OCI-LY7 (cell line): Measurements from ENCODE around the gene TRPC5OS. TPM values are rescaled to one million over a fixed set of nuclear protein-coding genes. Genes with fewer than 3 reads are reported as not detected.

ENCODE experiments used
- BruUV-seq: library from RNA; stranded (reverse); fragments of 400-500 nt; replicated peaks from 2 replicates; lab custom pipeline; 2021; lab: Mats Ljungman, UMichigan
- CTCF ChIA-PET: fragments of 300-600 bp; sonication (Branson Sonifier 250); formaldehyde crosslinking; loops from one replicate; lab custom pipeline; 2022; ENCODE audit warnings: antibody characterized with exemption; ENCODE audit not compliant: unreplicated experiment; lab: Charles Lee
- POLR2A ChIA-PET: fragments of 300-600 bp; sonication (Branson Sonifier 250); formaldehyde crosslinking; loops from one replicate; lab custom pipeline; 2022; ENCODE audit warnings: antibody characterized with exemption; lab: Charles Lee
- DNase-seq: peaks from one replicate; pipeline ENCODE4 v3.0.0-alpha.2; 2015; ENCODE audit warnings: low spot score
- H2AFZ ChIP-seq: fragments of 200-600 bp; sonication (generic), shearing (Covaris generic); 2 replicates; pipeline ENCODE4 v1.6.1; 2014; ENCODE audit warnings: mild to moderate bottlenecking, antibody characterized with exemption, low read length, moderate library complexity
- H3K27ac ChIP-seq: fragments of 200-600 bp; sonication (generic); 2 replicates; pipeline ENCODE4 v1.5.1; 2014; ENCODE audit warnings: mixed run types, low read depth, mild to moderate bottlenecking, moderate library complexity, low read length, inconsistent platforms; ENCODE audit not compliant: poor library complexity, severe bottlenecking
- H3K36me3 ChIP-seq: fragments of 200-600 bp; sonication (generic); 2 replicates; pipeline ENCODE4 v1.6.1; 2014; ENCODE audit warnings: mild to moderate bottlenecking, antibody characterized with exemption, low read length, moderate library complexity, mixed read lengths; ENCODE audit not compliant: insufficient read depth
- H3K4me1 ChIP-seq: fragments of 200-600 bp; sonication (generic); 2 replicates; pipeline ENCODE4 v1.5.1; 2014; ENCODE audit warnings: mild to moderate bottlenecking, low read length; ENCODE audit not compliant: insufficient read depth, poor library complexity, severe bottlenecking
- H3K4me2 ChIP-seq: fragments of 200-600 bp; sonication (generic); 2 replicates; pipeline ENCODE4 v1.6.1; 2014; ENCODE audit warnings: mild to moderate bottlenecking, low read length
- H3K4me3 ChIP-seq: fragments of 200-600 bp; sonication (generic); 2 replicates; pipeline ENCODE4 v1.5.1; 2014; ENCODE audit warnings: mild to moderate bottlenecking, low read depth, low read length; ENCODE audit not compliant: poor library complexity, severe bottlenecking
- H3K79me2 ChIP-seq: fragments of 200-600 bp; sonication (generic); 2 replicates; pipeline ENCODE4 v1.6.1; 2016; ENCODE audit warnings: low read depth, mild to moderate bottlenecking, low read length, moderate library complexity, mixed read lengths; ENCODE audit not compliant: insufficient read depth
- H3K9me2 ChIP-seq: fragments of 200-600 bp; sonication (generic); 2 replicates; pipeline ENCODE4 v1.6.1; 2016; ENCODE audit warnings: mild to moderate bottlenecking, low read length, mixed read lengths; ENCODE audit not compliant: insufficient read depth
- H3K9me3 ChIP-seq: fragments of 200-600 bp; sonication (generic); 2 replicates; pipeline ENCODE4 v1.6.1; 2014; ENCODE audit warnings: mild to moderate bottlenecking, mixed run types, low read length, mixed read lengths
- H4K20me1 ChIP-seq: fragments of 200-600 bp; sonication (generic); 2 replicates; pipeline ENCODE4 v1.6.1; 2014; ENCODE audit warnings: mild to moderate bottlenecking, antibody characterized with exemption, low read length, moderate library complexity, mixed read lengths; ENCODE audit not compliant: insufficient read depth
- EZH2phosphoT487 ChIP-seq: fragments of 200-600 bp; sonication (generic); IDR thresholded peaks from 2 replicates; pipeline ENCODE4 v1.6.1; 2018; ENCODE audit warnings: low read depth, borderline replicate concordance, mild to moderate bottlenecking, mixed run types, antibody characterized with exemption, low read length, moderate library complexity, mixed read lengths
- intact Hi-C: fragments of 100-400 bp; cut with micrococcal nuclease; formaldehyde crosslinking; loops from one replicate; pipeline ENCODE4 v1.10.0; 2022; ENCODE audit not compliant: unreplicated experiment
- total RNA-seq, 2 experiments: library from RNA; depleted of rRNA in 1 of 2; stranded (reverse); fragments of >200 nt in 1 of 2; shearing (Covaris generic) in 1 of 2; gene quantifications; 2 replicates each; pipeline ENCODE4 v1.2.3, GENCODE V29; 2014 to 2022
- TF ChIP-seq, protein P1 (sequence below): fragments of 200-600 bp; sonication (generic); conservative IDR thresholded peaks from 2 replicates; pipeline ENCODE4 v1.5.1; 2014; ENCODE audit warnings: mild to moderate bottlenecking, antibody characterized with exemption, low read length, moderate library complexity, mixed read lengths

Gene TRPC5OS
- total RNA-seq, 2 experiments from 2014 or later = not detected

DNA sequence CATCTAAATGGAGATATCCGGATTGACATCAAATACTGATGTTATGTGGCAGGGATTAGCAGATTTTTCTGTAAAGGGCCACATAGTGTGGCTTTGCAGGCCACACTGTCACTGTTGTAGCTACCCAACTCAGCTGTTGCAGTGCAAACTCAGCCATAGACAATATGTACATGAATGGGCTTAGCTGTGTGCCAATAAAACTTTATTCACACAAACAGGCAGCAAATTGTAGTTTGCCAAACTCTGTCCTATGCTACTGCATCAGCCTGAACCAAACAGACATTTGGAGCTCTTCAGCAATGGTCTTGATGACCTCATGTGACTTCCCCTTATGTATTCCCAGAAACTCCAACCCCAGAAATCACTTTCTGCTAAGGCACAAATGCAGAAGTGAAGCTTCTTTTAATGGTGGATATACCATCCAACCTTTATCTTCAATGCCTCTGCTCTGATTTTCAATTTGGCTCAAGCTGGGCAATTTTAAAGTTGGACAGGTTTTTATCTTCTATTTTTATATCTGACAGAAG is 18.4 kb upstream of the TRPC5OS start:
- no TSS peak for BruUV-seq
- no peak for TF ChIP-seq EZH2phosphoT487
- TF ChIP-seq, protein P1, sequence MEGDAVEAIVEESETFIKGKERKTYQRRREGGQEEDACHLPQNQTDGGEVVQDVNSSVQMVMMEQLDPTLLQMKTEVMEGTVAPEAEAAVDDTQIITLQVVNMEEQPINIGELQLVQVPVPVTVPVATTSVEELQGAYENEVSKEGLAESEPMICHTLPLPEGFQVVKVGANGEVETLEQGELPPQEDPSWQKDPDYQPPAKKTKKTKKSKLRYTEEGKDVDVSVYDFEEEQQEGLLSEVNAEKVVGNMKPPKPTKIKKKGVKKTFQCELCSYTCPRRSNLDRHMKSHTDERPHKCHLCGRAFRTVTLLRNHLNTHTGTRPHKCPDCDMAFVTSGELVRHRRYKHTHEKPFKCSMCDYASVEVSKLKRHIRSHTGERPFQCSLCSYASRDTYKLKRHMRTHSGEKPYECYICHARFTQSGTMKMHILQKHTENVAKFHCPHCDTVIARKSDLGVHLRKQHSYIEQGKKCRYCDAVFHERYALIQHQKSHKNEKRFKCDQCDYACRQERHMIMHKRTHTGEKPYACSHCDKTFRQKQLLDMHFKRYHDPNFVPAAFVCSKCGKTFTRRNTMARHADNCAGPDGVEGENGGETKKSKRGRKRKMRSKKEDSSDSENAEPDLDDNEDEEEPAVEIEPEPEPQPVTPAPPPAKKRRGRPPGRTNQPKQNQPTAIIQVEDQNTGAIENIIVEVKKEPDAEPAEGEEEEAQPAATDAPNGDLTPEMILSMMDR = no peak
- intact Hi-C loops = no loop called here
- DNase-seq = no peak
- H3K79me2 ChIP-seq = no peaks in the 10 kb centered on the region
- H3K27ac ChIP-seq = no peak overlapping the region
- no peak overlapping the region for H2AFZ ChIP-seq
- no peak overlapping the region for H3K4me3 ChIP-seq
- H3K36me3 ChIP-seq = no peaks in the 10 kb centered on the region
- no peak overlapping the region for H3K4me2 ChIP-seq
- H3K9me3 ChIP-seq = no peaks in the 10 kb centered on the region
- H3K4me1 ChIP-seq = no peaks in the 10 kb centered on the region
- CTCF ChIA-PET = no interaction called here
- no peaks in the 10 kb centered on the region for H3K9me2 ChIP-seq
- POLR2A ChIA-PET = no interaction called here
- no peaks in the 10 kb centered on the region for H4K20me1 ChIP-seq

DNA sequence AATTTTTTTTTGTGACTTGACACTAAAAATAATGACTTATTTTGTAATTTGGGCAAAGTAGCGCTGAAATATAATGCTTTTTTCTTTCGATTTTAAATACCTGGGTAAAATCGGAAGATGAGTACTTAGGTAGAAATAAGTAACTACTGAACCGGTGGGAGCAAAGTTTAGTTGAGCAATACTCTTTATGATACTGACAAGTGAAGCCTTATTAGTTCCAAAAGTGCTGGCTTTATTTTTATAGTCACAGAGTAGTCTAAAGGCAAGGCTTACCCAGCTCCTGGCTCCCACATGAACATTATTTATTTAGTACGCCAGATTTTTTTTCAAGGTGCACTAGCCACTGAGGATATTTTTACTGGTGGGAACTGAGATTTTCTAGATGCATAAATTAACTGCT is 14.4 kb upstream of the TRPC5OS start:
- no peak overlapping the region for H3K27ac ChIP-seq
- CTCF ChIA-PET = no interaction called here
- TF ChIP-seq, protein P1 = no peak
- no peak for TF ChIP-seq EZH2phosphoT487
- no peaks in the 10 kb centered on the region for H3K79me2 ChIP-seq
- intact Hi-C loops = no loop called here
- H3K4me1 ChIP-seq = no peaks in the 10 kb centered on the region
- no peak overlapping the region for H3K4me2 ChIP-seq
- no peak for DNase-seq
- H3K9me3 ChIP-seq = no peaks in the 10 kb centered on the region
- H3K36me3 ChIP-seq = no peaks in the 10 kb centered on the region
- POLR2A ChIA-PET = no interaction called here
- no peaks in the 10 kb centered on the region for H3K9me2 ChIP-seq
- BruUV-seq = no TSS peak
- no peak overlapping the region for H3K4me3 ChIP-seq
- H4K20me1 ChIP-seq = no peaks in the 10 kb centered on the region
- H2AFZ ChIP-seq = no peak overlapping the region

DNA sequence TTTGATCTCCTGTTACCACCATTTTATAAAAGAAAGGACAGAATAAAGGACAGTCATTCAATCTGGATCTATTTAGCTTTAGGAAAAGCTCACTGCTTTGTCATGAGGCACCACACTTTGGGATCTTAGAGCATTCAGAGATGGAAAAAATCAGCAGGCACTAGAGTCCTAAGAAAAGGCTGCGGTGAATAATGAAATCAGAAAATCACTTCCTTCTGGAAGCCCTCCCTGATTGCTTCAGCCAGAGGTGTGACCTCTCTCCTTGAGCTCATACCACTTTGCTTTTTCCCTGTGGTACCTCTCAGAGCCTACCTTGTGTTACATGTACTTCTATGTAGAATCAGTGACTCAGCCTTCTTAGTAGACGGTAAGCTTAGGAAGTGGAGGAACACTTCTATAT is 8.7 kb upstream of the TRPC5OS start:
- ChIA-PET POLR2A (interaction anchor here (0.5 kb wide), 1 partner anchor 372 kb away, joined by 3 read pairs; no protein-coding TSS in a partner anchor), CTCF (no interaction called here)
- no peaks in the 10 kb centered on the region for H3K9me2 ChIP-seq
- no peaks in the 10 kb centered on the region for H4K20me1 ChIP-seq
- no peaks in the 10 kb centered on the region for H3K9me3 ChIP-seq
- TF ChIP-seq, protein P1 = no peak
- no peak for TF ChIP-seq EZH2phosphoT487
- H3K4me2 ChIP-seq = no peak overlapping the region
- DNase-seq = no peak
- H3K36me3 ChIP-seq = no peaks in the 10 kb centered on the region
- no peaks in the 10 kb centered on the region for H3K4me1 ChIP-seq
- H3K79me2 ChIP-seq = no peaks in the 10 kb centered on the region
- no peak overlapping the region for H3K27ac ChIP-seq
- no TSS peak for BruUV-seq
- no peak overlapping the region for H3K4me3 ChIP-seq
- no peak overlapping the region for H2AFZ ChIP-seq
- intact Hi-C loops = no loop called here
